ENCODE measurements around the gene GNAS. TPM values are rescaled to one million over a fixed set of nuclear protein-coding genes. Genes with fewer than 3 reads are reported as not detected.

The GNAS gene
- total RNA-seq, 4 donors from 2014 or later = 679 to 875 (median 782) TPM

DNA sequence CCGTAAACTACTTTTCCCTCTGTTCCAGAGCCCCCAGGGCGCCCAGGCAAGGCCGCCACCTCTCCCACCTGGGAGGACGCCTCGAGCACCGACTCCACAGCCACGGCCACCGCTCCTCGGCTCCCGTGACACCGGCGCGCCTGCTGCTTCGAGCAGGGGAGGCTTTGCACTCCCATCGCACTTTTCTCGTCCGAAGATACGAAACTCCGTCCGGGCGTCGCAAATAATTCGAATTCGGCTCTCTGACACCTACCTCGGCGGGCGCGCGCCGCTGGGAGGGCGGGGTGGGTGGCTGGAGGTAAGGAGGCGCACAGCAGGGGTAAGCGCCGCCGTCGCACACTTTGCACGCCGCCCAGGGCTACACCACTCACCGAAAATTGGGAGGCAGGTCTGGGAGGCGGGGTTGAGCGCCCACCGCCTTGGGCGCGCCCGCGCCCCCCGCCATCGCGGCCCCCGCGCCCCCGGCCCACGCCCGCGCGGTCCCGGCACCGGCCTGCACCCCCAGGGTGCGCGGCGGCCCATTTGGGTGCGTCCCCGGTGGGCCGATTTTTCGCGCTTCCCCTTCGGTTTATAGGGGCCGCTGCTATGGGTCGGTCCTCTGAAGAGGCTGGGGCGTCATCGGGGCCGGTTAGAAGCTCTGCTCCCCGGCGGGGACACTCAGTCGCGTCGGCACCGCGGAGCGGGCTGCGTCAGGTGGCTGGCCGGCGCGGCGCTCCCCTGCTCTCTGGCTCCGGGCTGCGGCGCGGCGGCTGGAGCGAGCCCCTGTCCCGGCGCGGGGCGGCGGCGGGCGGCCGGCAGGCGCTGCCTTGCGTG, 36.2 kb downstream of the GNAS start:
- no peak for DNase-seq (ENCODE audit: extremely low spot score)
- no peaks in the 10 kb centered on the region for H3K27me3 ChIP-seq
- no peaks in the 10 kb centered on the region for H3K9me3 ChIP-seq
- H3K27ac ChIP-seq (replicated peaks in 1 of 4) = peak overlapping the region; percentile 99 to 100 (median 99)
- H3K4me3 ChIP-seq = peak overlapping the region; percentile 88 to 95 (median 93)
- intact Hi-C loops (cut with DNase I) = loop anchor here (5.0 kb wide), 1 partner anchor 154 kb away; the partner anchor contains the start of gene PRELID3B
- TF ChIP-seq EP300 (IDR thresholded peaks at IDR 0.05) = no peak
- peak; percentile 89 to 97 for TF ChIP-seq POLR2AphosphoS5 (IDR thresholded peaks at IDR 0.05)
- TF ChIP-seq POLR2A (IDR thresholded peaks at IDR 0.05; ENCODE audit: low read depth) = peak; percentile 72
- no peak for TF ChIP-seq CTCF (IDR thresholded peaks at IDR 0.05)
- WGBS = 79% methylated on average over 46 of the region's 101 CpGs
- peaks cover 9 to 26% (median 21%) of the 10 kb centered on the region in 4 donors for H3K4me1 ChIP-seq
- H3K36me3 ChIP-seq = no peaks in the 10 kb centered on the region

DNA sequence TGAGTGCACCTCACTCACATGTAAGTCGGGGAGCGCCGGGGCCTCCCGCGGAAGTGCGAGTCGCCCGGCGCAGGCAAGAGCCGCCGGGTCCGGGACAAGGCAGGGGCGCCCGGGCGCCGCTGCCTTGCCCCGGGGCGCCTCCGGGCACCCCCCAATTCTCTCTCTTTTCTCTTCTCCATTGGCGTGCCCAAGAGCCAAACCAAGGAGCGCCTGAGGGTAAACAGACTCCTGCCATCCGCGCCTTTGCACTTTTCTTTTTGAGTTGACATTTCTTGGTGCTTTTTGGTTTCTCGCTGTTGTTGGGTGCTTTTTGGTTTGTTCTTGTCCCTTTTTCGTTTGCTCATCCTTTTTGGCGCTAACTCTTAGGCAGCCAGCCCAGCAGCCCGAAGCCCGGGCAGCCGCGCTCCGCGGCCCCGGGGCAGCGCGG, 36.8 kb downstream of the GNAS start:
- intact Hi-C loops (cut with DNase I) = loop anchor here (5.0 kb wide), 1 partner anchor 153 kb away; the partner anchor contains the start of gene PRELID3B
- no peaks in the 10 kb centered on the region for H3K9me3 ChIP-seq
- no peaks in the 10 kb centered on the region for H3K36me3 ChIP-seq
- H3K27me3 ChIP-seq = no peaks in the 10 kb centered on the region
- no peak for DNase-seq (ENCODE audit: extremely low spot score)
- WGBS = 78% methylated on average over 19 of the region's 35 CpGs
- peaks cover 15 to 32% (median 27%) of the 10 kb centered on the region in 4 donors for H3K4me1 ChIP-seq
- H3K4me3 ChIP-seq = peak overlapping the region; percentile 88 to 95 (median 93)
- H3K27ac ChIP-seq (replicated peaks in 1 of 4) = peak overlapping the region; percentile 99 to 100 (median 99)
- TF ChIP-seq CTCF (IDR thresholded peaks at IDR 0.05) (no peak), POLR2A (IDR thresholded peaks at IDR 0.05; ENCODE audit: low read depth) (no peak), POLR2AphosphoS5 (IDR thresholded peaks at IDR 0.05) (no peak), EP300 (IDR thresholded peaks at IDR 0.05) (no peak)

GRCh38 chr20:58889798-58890517, 37.4 kb downstream of the GNAS start:
- peak overlapping the region; percentile 99 to 100 (median 99) for H3K27ac ChIP-seq (replicated peaks in 1 of 4)
- WGBS = 48% methylated on average over 84 of the region's 91 CpGs
- TF ChIP-seq CTCF (IDR thresholded peaks at IDR 0.05) = no peak
- no peak for TF ChIP-seq EP300 (IDR thresholded peaks at IDR 0.05)
- TF ChIP-seq POLR2A (IDR thresholded peaks at IDR 0.05; ENCODE audit: low read depth) = no peak
- no peak for TF ChIP-seq POLR2AphosphoS5 (IDR thresholded peaks at IDR 0.05)
- no peak for DNase-seq (ENCODE audit: extremely low spot score)
- no peaks in the 10 kb centered on the region for H3K27me3 ChIP-seq
- H3K4me1 ChIP-seq = peaks cover 21 to 38% (median 33%) of the 10 kb centered on the region in 4 donors
- no peaks in the 10 kb centered on the region for H3K36me3 ChIP-seq
- intact Hi-C loops (cut with DNase I) = loop anchor here (5.0 kb wide), 3 partner anchors 92 to 152 kb away; partner anchors contain the start of genes ATP5F1E, NELFCD and PRELID3B
- no peaks in the 10 kb centered on the region for H3K9me3 ChIP-seq
- H3K4me3 ChIP-seq = peak overlapping the region; percentile 88 to 95 (median 93)

DNA sequence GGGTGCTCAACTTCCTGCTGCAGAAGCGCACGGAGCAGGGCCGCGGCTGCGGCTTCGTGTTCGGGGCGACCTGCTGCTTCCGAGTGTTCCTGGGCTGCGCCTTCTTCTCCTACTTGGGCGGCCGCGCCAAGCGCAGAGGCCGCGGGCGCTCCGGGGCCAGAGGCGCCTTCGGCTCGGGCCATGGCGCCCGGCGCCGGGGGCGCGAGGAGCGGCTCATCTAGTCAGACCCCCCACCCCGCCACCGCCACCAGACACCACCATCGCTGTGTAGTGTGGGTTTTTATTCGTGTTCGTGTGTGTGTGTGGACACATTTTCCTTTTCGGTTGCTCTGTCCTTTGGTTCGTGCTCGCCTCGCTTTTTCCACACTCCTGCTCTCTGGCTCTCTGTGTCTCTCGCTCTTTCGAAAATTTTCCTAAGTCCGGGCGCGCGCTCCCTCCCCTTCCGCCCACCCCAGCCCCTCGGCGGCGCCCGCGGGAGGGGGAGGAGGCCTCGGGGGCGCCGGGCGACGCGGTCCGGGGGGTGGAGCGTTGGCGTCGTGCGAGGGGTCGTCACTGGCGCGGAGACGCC, 38.1 kb downstream of the GNAS start:
- peak; percentile 40 for TF ChIP-seq POLR2A (IDR thresholded peaks at IDR 0.05; ENCODE audit: low read depth)
- peak; percentile 35 to 71 for TF ChIP-seq POLR2AphosphoS5 (IDR thresholded peaks at IDR 0.05)
- TF ChIP-seq EP300 (IDR thresholded peaks at IDR 0.05) = no peak
- no peaks in the 10 kb centered on the region for H3K9me3 ChIP-seq
- peaks cover 28 to 45% (median 40%) of the 10 kb centered on the region in 4 donors for H3K4me1 ChIP-seq
- H3K27ac ChIP-seq (replicated peaks in 1 of 4) = peak overlapping the region; percentile 99 to 100 (median 99)
- no peaks in the 10 kb centered on the region for H3K36me3 ChIP-seq
- intact Hi-C loops (cut with DNase I) = loop anchor here (5.0 kb wide), 2 partner anchors 92 to 142 kb away; partner anchors contain the start of genes ATP5F1E and NELFCD
- peak overlapping the region; percentile 88 to 95 (median 93) for H3K4me3 ChIP-seq
- no peak for DNase-seq (ENCODE audit: extremely low spot score)
- H3K27me3 ChIP-seq = no peaks in the 10 kb centered on the region
- WGBS = under 1% methylated on average over 43 of the region's 64 CpGs
